ENCODE measurements around the gene PTPN23.

Gene PTPN23

DNA sequence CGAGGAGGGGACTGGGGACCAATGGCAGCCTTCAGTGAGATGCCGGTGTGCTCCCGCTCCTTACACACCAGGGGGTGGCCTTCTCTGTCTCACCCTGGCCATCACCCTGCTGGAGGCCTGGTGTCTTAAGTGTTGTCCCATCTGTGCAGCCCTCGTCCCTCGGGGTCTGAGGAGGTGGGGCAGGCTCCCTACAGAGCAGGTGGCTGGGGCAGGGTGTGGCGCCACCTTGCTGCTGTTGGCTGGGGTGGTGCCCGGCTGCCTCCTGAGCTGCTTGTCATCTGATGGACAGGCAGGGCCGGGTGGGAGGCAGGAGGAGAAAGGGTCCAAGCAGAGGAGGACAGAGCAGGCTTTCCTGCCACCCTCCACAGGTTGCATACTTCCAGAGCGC is 25.9 kb downstream of the PTPN23 start:
- DNase-seq = no peak

DNA sequence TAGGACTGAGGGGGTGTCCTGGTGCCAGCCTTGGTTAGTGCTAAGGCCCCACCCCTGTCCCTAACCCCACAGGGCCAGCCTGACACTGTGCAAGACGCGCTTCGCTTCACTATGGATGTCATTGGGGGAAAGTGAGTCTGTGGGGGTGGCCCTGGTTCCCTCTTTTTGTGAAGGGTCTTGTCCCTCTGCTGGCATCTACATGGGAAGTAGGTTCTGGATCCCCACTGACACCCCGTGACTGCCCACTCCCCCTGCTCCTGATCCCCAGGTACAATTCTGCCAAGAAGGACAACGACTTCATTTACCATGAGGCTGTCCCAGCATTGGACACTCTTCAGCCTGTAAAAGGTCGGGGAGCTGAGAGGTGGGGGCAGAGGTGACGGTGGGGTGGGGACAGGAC is 26.4 kb downstream of the PTPN23 start:
- no peak for DNase-seq

DNA sequence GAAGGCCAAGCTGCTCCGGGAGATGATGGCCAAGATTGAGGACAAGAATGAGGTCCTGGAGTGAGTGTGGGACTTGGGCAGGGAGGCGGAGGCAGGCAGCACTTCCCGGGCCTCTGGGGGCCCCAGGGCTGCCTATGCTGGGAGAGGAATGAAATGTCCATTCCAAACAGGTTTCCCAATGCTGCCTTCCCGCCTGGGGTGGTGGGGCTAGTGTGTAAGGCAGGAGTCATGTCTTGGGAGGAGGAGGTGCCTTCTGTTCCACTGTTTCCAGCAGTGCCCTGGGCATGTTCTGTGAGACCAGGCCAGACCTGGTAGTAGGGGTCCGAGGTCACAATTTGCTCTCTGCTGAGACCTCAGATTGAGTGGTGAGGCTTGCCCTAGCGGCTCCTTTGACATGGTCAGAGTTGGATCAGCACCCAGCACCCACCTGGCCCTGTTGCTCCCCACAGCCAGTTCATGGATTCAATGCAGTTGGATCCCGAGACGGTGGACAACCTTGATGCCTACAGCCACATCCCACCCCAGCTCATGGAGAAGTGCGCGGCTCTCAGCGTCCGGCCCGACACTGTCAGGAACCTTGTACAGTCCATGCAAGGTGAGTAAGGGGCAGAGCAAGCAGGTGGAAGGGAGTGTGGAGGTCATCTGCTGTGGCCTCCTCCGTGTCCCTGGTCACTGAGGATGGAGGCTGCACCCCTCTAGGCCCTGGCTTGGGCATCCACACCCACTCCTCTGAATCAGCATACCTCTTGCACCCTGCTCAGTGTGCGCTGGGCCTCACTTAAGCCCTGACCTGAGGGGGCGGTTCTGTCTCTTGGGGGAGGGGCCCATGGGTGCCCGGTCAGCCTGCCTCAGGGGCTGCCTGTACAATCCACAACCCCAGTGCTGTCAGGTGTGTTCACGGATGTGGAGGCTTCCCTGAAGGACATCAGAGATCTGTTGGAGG is 27.3 kb downstream of the PTPN23 start:
- no peak for DNase-seq

GRCh38 chr3:47408839-47409229 is 28.0 kb downstream of the PTPN23 start:
- no peak for DNase-seq

DNA sequence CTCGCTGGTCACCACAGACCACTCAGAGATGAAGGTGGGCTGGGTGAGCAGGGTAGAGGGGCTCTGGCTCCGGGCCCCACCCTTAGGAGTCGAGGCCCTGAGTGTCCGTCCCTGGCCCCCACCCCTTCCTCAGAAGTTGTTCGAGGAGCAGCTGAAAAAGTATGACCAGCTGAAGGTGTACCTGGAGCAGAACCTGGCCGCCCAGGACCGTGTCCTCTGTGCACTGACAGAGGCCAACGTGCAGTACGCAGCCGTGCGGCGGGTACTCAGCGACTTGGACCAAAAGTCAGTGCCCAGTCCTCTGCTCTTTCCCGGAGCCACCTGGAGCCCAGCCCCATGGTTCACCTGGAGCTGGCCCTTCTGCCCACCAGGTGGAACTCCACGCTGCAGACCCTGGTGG is 28.5 kb downstream of the PTPN23 start:
- DNase-seq = no peak

- DNase-seq = no peak
Observed at GRCh38 chr3:47409688-47410416, 29.0 kb downstream of the PTPN23 start.

DNA sequence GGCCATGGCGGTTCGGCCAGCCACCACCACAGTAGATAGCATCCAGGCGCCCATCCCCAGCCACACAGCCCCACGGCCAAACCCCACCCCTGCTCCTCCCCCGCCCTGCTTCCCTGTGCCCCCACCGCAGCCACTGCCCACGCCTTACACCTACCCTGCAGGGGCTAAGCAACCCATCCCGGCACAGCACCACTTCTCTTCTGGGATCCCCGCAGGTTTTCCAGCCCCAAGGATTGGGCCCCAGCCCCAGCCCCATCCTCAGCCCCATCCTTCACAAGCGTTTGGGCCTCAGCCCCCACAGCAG is 29.5 kb downstream of the PTPN23 start:
- DNase-seq = no peak

GRCh38 chr3:47410801-47411646 is 30.2 kb downstream of the PTPN23 start:
- no peak for DNase-seq

DNA sequence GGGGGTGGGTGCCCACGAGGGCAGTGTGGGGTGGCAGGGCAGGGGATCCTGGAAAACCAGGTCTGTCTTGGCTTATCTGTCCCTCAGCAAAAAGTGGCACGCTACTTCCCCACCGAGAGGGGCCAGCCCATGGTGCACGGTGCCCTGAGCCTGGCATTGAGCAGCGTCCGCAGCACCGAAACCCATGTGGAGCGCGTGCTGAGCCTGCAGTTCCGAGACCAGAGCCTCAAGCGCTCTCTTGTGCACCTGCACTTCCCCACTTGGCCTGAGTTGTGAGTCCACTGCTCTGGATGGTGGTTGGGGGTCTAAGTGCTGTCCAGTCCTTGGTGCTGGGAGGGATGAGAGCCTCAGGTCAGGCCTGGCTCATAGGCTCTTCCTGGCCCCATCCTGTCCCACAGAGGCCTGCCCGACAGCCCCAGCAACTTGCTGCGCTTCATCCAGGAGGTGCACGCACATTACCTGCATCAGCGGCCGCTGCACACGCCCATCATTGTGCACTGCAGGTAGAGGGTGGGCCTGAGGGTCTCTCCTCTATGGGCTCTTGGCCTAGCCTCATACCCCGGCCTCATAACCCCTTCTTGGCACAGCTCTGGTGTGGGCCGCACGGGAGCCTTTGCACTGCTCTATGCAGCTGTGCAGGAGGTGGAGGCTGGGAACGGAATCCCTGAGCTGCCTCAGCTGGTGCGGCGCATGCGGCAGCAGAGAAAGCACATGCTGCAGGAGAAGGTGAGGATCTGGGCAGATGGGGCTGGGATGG is 31.1 kb downstream of the PTPN23 start:
- no peak for DNase-seq

DNA sequence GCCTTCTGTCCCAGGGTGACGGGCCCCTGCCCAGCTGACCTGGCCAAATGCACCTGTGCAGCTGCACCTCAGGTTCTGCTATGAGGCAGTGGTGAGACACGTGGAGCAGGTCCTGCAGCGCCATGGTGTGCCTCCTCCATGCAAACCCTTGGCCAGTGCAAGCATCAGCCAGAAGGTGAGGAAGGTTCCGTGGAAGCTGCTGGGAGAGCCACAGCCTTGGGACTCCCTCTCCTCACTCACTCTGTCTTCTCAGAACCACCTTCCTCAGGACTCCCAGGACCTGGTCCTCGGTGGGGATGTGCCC is 31.6 kb downstream of the PTPN23 start:
- DNase-seq = no peak

GRCh38 chr3:47412842-47413520 is 32.2 kb downstream of the PTPN23 start:
- DNase-seq = no peak

- DNase-seq = no peak
Observed at GRCh38 chr3:47413751-47414150, 32.9 kb downstream of the PTPN23 start.

- DNase-seq = no peak
Observed at GRCh38 chr3:47414161-47414564, 33.3 kb downstream of the PTPN23 start.

DNA sequence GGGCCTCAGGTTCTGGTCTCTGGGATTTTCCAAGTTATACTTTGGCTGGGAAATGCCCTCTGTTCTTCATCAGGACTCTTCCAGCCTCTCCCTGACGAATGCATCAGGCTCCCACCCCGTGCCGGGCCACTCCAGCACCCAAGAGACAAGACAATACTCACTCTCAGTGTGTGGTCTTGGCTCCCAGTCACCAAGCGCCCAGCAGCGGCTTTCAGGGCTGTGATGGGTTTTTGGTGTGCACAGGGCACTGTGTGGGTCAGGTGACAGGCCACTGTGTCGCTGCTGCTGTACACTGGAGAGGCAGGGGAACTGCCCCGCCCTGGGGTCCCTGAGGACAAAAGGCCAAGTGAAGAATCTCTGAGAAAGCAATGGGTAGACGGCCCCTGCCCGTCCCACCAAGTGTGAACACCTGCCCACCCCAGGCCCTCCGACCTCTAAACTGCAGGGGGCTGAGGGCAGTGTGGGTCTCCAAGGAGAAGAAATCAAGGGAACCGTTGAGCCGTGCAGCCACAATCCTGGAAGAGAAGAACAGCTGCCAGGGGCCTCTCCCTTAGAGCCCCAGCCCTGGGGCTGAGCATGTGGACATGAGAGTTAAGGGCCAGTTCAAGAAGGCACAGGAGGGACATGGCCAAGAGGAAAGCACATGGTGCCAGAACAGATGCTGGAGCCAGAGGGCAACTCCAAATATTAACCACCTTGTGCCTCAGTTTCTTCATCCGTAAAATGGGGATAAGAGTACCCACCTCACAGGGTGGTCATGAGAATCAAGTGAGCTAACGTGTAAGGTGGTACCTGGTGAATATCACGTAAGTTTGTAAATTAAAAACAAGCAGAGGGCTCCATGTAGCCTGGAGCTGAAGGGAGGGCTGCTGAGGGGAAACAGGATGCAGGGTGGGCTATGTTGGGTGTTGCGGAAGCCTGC is 34.1 kb downstream of the PTPN23 start:
- DNase-seq = peak; percentile 32

DNA sequence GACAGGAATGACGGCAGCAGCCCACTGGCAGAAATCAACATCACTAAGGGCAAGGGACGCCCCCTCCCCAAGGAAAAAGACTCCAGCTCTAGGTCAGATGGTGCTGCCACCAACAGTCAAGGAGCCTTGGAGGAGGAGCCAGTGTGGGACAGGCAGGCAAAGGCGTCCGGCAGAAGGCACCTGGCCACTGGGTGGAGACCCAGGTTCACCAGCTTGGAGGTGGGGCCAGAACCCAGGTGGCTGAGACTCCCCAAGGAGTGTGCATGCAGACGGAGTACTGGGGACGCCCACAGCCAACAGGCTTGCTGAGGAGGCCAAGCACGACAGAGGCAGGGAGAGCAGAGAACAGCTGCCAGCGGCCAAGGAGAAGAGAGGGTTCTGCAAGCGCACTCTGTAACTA is 35.2 kb downstream of the PTPN23 start:
- DNase-seq = no peak

DNA sequence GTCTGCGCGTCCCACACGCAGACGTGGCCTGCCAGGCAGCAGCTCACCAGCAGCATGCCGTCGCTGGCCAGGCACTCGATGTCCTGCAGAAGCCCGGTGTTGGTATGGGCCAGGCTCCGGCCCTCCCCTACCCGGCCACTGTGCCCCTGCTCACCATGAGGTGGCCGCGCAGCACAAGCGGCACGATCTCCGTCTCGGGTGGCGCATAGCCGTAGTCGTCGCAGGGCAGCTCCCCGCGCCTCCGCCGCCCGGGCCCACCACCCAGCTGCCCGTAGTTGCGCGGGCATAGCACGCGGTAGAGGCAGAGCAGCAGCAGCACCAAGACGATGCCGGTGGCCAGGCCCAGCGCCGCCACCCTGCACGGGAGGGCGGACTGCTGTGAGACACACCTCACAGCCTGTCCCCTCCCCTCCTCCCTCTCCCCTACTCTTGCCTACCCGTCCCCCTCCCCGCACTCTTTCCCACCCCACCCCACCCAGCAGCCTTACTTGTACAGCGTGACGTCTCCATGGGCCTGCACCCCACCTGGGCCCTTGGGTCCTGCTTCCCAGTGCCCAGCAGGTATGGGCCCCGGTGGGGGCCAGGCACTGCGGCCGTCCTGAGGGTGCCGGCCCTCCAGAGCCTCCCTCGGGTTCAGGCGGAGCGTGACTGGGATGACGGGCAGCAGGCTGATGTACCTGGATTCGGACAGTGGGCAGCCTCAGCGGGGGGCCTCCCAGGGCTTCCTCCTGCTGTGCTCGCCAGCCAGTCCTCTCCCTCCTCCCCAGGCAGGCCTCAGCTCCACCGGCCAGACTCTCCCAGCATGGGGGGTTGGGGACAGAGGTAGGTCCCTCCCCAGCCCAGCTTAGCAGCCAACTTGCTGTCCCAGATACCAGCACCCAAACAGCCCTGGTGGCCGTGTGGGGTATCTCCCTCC is 37.6 kb downstream of the PTPN23 start:
- no peak for DNase-seq

DNA sequence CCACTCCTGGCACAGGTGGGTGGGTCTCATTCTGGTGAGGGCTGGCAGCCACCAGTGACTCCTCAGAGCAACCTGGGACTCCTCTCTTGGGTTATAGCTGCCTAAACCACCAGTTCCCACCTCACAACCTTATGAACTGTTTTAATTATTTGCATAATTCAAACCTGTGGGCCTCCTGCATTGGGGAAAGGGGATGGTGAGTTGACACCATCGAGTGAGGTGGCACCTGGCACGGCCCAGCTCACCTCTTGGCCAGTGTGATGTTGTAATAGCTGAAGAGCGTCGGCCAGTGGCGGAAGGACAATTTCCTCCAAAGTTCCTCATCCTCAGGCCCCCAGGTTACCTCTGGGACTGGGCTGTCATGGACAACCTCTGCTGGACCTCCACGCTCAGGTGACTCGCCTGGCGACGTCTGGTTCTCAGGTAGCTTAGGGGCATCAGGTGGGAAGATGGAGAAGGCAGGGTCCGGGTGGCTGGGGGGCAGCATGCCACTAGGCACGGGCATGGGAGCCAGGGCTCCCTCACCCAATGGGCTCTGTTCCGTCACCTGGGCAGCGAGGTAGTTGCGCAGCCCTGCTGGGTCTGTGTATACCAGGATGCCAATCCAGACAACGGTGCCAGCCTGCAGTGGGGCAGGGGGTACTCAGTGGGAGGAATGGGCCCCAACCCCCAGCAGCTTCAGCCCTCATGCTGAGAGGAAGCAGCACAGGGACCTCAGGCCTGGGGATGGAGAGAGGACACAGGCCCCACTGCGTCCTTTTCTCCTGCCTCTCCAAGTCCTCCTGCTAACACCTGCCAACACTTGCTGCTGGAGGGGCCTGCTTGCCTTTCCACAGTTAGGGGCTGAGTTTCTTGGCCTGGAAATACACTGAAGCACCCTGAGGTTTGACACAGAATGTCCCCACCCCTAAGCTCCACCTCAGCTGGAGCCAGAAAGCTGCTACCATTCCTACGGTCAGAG is 38.5 kb downstream of the PTPN23 start:
- no peak for DNase-seq

DNA sequence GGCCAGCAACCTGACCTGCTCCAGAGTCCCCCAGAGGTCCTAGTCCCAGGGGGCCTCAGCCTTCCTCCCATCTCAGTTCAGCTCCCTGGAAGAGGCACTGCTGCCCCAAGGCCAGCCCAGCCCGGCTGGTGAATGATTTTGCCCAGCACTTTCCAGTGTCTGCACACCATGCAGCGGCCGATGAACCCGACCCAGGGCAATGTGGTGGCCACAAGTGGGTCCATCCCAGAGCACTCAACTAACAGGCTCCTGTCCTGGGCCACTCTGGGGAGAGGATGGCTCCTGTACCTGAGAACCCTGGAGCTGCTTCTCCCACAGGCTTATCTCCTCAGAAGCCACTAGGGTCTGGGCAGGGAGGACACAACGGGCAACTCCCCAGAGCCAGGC is 39.2 kb downstream of the PTPN23 start:
- DNase-seq = no peak

All from eye (tissue), 1 donor.